Natural killer cell (primary cell): ENCODE results near the gene DPP9. TPM values are rescaled to one million over a fixed set of nuclear protein-coding genes. Genes with fewer than 3 reads are reported as not detected.

ENCODE experiments used
- ATAC-seq, 3 donors: fragments of 150-1000 bp in 2 of 3; fragments of 200-7000 bp in 1 of 3; cut with Tn5 transposase; 1 replicate in 1 of 3; 2 replicates in 2 of 3; pipeline ENCODE4 v1.10.0; 2021; ENCODE audit warnings: mild to moderate bottlenecking in 2 of 3, moderate library complexity in 2 of 3
- DNase-seq, 2 donors: peaks; one replicate each; pipeline versions ENCODE4 v3.0.0 to v3.0.0-alpha.2; 2013 to 2021; ENCODE audit warnings: mixed read lengths in 1 of 2
- H3K27ac ChIP-seq: one replicate; pipeline ENCODE4 v1.5.1; 2013; ENCODE audit warnings: mild to moderate bottlenecking, low read length
- H3K27me3 ChIP-seq: one replicate; pipeline ENCODE4 v1.6.1; 2013; ENCODE audit warnings: low read length; ENCODE audit not compliant: control insufficient read depth, insufficient read depth
- H3K36me3 ChIP-seq: one replicate; pipeline ENCODE4 v1.6.1; 2013; ENCODE audit warnings: low read length; ENCODE audit not compliant: control insufficient read depth, insufficient read depth
- H3K4me1 ChIP-seq: one replicate; pipeline ENCODE4 v1.6.1; 2013; ENCODE audit warnings: low read length; ENCODE audit not compliant: control insufficient read depth, insufficient read depth
- H3K4me3 ChIP-seq: one replicate; pipeline ENCODE4 v1.5.1; 2013; ENCODE audit warnings: low read length
- H3K9me3 ChIP-seq: one replicate; pipeline ENCODE4 v1.6.1; 2013; ENCODE audit warnings: low read length; ENCODE audit not compliant: control insufficient read depth, insufficient read depth
- H3K27ac Mint-ChIP-seq, 2 donors: one replicate each; pipeline ENCODE4 v1.8.0; 2022; ENCODE audit warnings: mild to moderate bottlenecking in 2 of 2, mixed read lengths in 2 of 2, moderate library complexity in 1 of 2
- H3K27me3 Mint-ChIP-seq, 2 donors: one replicate each; pipeline ENCODE4 v1.8.0; 2022; ENCODE audit warnings: low read depth in 2 of 2, mixed read lengths in 2 of 2
- H3K36me3 Mint-ChIP-seq: one replicate; pipeline ENCODE4 v1.8.0; 2022; ENCODE audit warnings: mixed read lengths
- H3K4me1 Mint-ChIP-seq, 2 donors: one replicate each; pipeline ENCODE4 v1.8.0; 2022; ENCODE audit warnings: mixed read lengths in 2 of 2
- H3K4me3 Mint-ChIP-seq: one replicate; pipeline ENCODE4 v1.8.0; 2022; ENCODE audit warnings: mild to moderate bottlenecking, moderate library complexity, mixed read lengths
- H3K9me3 Mint-ChIP-seq, 2 donors: one replicate each; pipeline ENCODE4 v1.8.0; 2022; ENCODE audit warnings: mixed read lengths in 2 of 2
- CTCF ChIP-seq: fragments of 200-600 bp; IDR thresholded peaks from one replicate; pipeline ENCODE4 v1.8.0; 2022; ENCODE audit warnings: antibody characterized with exemption
- WGBS: methylation state at CpG from one replicate; pipeline ENCODE4 v1.1.7; 2013; ENCODE audit warnings: missing lambda C conversion rate; ENCODE audit not compliant: insufficient coverage; 5-methylcytosine and 5-hydroxymethylcytosine counted together
- intact Hi-C: fragments of 100-400 bp; cut with micrococcal nuclease; formaldehyde crosslinking; loops from one replicate; pipeline ENCODE4 v1.14.2; 2022
- total RNA-seq, 4 donors: library from RNA; stranded (reverse); fragments of 120-200 nt in 1 of 4; gene quantifications; one replicate each; pipeline versions ENCODE4 v1.2.3 to v1.2.4, GENCODE V29; 2013 to 2022

The DPP9 gene
- total RNA-seq, 3 donors from 2014 or later (not counting 1 experiment from before 2014, with no cell fraction given): 133 to 183 (median 165) TPM

GRCh38 chr19:4656102-4656501, 67.5 kb downstream of the DPP9 start:
- Histone ChIP-seq H3K36me3 (peaks cover 35% of the 10 kb centered on the region), H3K27me3 (no peaks in the 10 kb centered on the region), H3K4me1 (peaks cover 46% of the 10 kb centered on the region), H3K9me3 (no peaks in the 10 kb centered on the region), H3K4me3 (no peak overlapping the region), H3K27ac (no peak overlapping the region)
- no peaks in the 10 kb centered on the region for H3K36me3 Mint-ChIP-seq
- H3K27me3 Mint-ChIP-seq: no peaks in the 10 kb centered on the region
- H3K4me1 Mint-ChIP-seq: peaks cover 14 to 22% of the 10 kb centered on the region in 2 donors
- DNase-seq (no peak), ATAC-seq (no peak)
- no peaks in the 10 kb centered on the region for H3K9me3 Mint-ChIP-seq
- H3K4me3 Mint-ChIP-seq: no peak overlapping the region
- intact Hi-C loops: no loop called here
- TF ChIP-seq CTCF: no peak
- 89% methylated on average over 8 of the region's 8 CpGs for WGBS
- H3K27ac Mint-ChIP-seq: no peak overlapping the region

GRCh38 chr19:4654437-4655361, 68.9 kb downstream of the DPP9 start:
- peaks cover 12 to 21% of the 10 kb centered on the region in 2 donors for H3K4me1 Mint-ChIP-seq
- no peak for TF ChIP-seq CTCF
- H3K9me3 Mint-ChIP-seq: no peaks in the 10 kb centered on the region
- no peak overlapping the region for H3K4me3 Mint-ChIP-seq
- ATAC-seq (no peak), DNase-seq (no peak)
- intact Hi-C loops: no loop called here
- no peaks in the 10 kb centered on the region for H3K27me3 Mint-ChIP-seq
- Histone ChIP-seq H3K9me3 (no peaks in the 10 kb centered on the region), H3K27me3 (no peaks in the 10 kb centered on the region), H3K4me1 (peaks cover 46% of the 10 kb centered on the region), H3K27ac (no peak overlapping the region), H3K4me3 (no peak overlapping the region), H3K36me3 (peaks cover 25% of the 10 kb centered on the region)
- peak overlapping the region in 1 of 2 donors; percentile 18 for H3K27ac Mint-ChIP-seq
- WGBS: 90% methylated on average over 27 of the region's 27 CpGs
- H3K36me3 Mint-ChIP-seq: no peaks in the 10 kb centered on the region

- 96% methylated on average over 13 of the region's 13 CpGs for WGBS
- TF ChIP-seq CTCF: no peak
- H3K4me1 ChIP-seq: peaks cover 48% of the 10 kb centered on the region
- intact Hi-C loops: no loop called here
- no peak overlapping the region for H3K27ac ChIP-seq
- Mint-ChIP-seq H3K27ac (no peak overlapping the region), H3K27me3 (no peaks in the 10 kb centered on the region), H3K4me1 (peaks cover 12 to 27% of the 10 kb centered on the region in 2 donors), H3K36me3 (no peaks in the 10 kb centered on the region), H3K4me3 (no peak overlapping the region), H3K9me3 (no peaks in the 10 kb centered on the region)
- no peaks in the 10 kb centered on the region for H3K9me3 ChIP-seq
- no peak overlapping the region for H3K4me3 ChIP-seq
- DNase-seq (no peak), ATAC-seq (no peak)
- peaks cover 21% of the 10 kb centered on the region for H3K36me3 ChIP-seq
- H3K27me3 ChIP-seq: no peaks in the 10 kb centered on the region
Measured at GRCh38 chr19:4653793-4654436, 69.7 kb downstream of the DPP9 start.
